Thoracic aorta (tissue), 2 donors: Measurements from ENCODE around the gene FOXF2. TPM values are rescaled to one million over a fixed set of nuclear protein-coding genes. Genes with fewer than 3 reads are reported as not detected.

ENCODE experiments used
- ATAC-seq: fragments of 150-250 bp; one replicate; pipeline ENCODE4 v1.8.0; 2017; ENCODE audit warnings: low read depth; ENCODE audit not compliant: insufficient number of reproducible peaks, low FRiP score
- DNase-seq: peaks from one replicate; pipeline ENCODE4 v3.0.0-alpha.2; 2020; ENCODE audit warnings: low spot score
- H3K27ac ChIP-seq, 2 donors: fragments of 200-600 bp; sonication (generic); 1 replicate in 1 of 2; 2 replicates in 1 of 2; pipeline ENCODE4 v1.5.1; 2016; ENCODE audit warnings: mild to moderate bottlenecking in 2 of 2, moderate library complexity in 2 of 2
- H3K27me3 ChIP-seq: fragments of 200-600 bp; sonication (generic); replicated peaks from 2 replicates; pipeline ENCODE4 v1.6.0; 2016; ENCODE audit warnings: mild to moderate bottlenecking; ENCODE audit not compliant: insufficient read depth
- H3K36me3 ChIP-seq: fragments of 200-600 bp; sonication (generic); one replicate; pipeline ENCODE4 v1.5.1; 2016
- H3K4me1 ChIP-seq, 2 donors: fragments of 200-600 bp; sonication (generic); 1 replicate in 1 of 2; 2 replicates in 1 of 2; pipeline versions ENCODE4 v1.5.1 to v1.6.0; 2016; ENCODE audit warnings: low read depth in 2 of 2, mild to moderate bottlenecking in 1 of 2; ENCODE audit not compliant: control insufficient read depth in 1 of 2
- H3K4me3 ChIP-seq: fragments of 200-600 bp; sonication (generic); 2 replicates; pipeline ENCODE4 v1.5.1; 2016; ENCODE audit warnings: mild to moderate bottlenecking
- H3K9me3 ChIP-seq: fragments of 200-600 bp; sonication (generic); 2 replicates; pipeline ENCODE4 v1.5.1; 2016
- total RNA-seq, 2 donors: library from RNA; depleted of rRNA; stranded (reverse); fragments of >200 nt; gene quantifications; one replicate each; pipeline versions ENCODE4 v1.1.0 to v1.2.3, GENCODE V29; 2016
- TF ChIP-seq, protein P1 (sequence below): fragments of 200-600 bp; sonication (generic); IDR thresholded peaks from one replicate; pipeline ENCODE4 v1.5.1; 2019; ENCODE audit warnings: antibody characterized with exemption

FOXF2 gene
- total RNA-seq, 2 donors from 2014 or later = 0.41 TPM; not detected in 1

DNA sequence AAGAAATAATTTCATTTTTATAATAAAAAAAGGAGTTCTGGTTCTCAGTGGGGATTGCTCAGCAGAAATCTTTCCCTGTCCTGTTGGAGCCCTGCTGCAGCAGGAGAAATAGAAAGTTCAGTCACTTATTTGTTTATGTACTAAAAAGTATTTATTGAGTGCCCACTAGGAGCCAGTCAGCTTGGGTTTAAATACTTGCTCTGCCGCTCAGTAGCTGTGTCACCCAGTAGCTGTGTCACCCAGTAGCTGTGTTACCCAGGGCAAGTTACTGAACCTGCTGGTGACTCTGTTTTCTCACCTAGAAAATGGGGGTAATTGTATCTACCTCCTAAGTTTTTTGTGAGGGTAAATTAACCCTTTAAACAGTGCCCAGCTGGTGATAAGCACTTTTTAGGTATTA lies 32.9 kb downstream of the FOXF2 start:
- ATAC-seq (no peak), DNase-seq (no peak)
- Histone ChIP-seq H3K27me3 (no peaks in the 10 kb centered on the region), H3K4me1 (no peaks in the 10 kb centered on the region), H3K4me3 (no peak overlapping the region), H3K9me3 (peaks cover 7% of the 10 kb centered on the region), H3K27ac (no peak overlapping the region), H3K36me3 (no peaks in the 10 kb centered on the region)
- TF ChIP-seq, protein P1, sequence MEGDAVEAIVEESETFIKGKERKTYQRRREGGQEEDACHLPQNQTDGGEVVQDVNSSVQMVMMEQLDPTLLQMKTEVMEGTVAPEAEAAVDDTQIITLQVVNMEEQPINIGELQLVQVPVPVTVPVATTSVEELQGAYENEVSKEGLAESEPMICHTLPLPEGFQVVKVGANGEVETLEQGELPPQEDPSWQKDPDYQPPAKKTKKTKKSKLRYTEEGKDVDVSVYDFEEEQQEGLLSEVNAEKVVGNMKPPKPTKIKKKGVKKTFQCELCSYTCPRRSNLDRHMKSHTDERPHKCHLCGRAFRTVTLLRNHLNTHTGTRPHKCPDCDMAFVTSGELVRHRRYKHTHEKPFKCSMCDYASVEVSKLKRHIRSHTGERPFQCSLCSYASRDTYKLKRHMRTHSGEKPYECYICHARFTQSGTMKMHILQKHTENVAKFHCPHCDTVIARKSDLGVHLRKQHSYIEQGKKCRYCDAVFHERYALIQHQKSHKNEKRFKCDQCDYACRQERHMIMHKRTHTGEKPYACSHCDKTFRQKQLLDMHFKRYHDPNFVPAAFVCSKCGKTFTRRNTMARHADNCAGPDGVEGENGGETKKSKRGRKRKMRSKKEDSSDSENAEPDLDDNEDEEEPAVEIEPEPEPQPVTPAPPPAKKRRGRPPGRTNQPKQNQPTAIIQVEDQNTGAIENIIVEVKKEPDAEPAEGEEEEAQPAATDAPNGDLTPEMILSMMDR = no peak

DNA sequence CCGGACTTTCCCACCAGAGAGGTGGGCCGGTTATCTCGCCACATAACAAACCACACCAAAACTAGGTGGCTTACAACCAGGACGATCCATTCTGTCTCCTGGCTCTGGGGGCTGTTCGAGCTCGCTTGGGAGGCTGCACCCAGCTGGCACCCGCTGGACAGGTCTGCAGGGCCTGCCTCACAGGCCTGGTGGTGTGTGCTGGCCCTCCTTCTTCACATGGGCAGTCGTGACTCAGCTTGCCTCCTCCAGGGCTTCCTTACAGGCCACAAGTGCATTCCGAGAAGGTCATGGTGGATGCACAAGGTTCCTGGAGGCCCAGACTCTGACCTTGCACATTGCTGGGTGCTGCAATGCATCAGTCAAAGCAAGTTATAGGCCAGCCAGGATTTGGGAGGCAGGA lies 34.2 kb downstream of the FOXF2 start:
- no peak for ATAC-seq
- Histone ChIP-seq H3K36me3 (no peaks in the 10 kb centered on the region), H3K4me1 (no peaks in the 10 kb centered on the region), H3K27me3 (no peaks in the 10 kb centered on the region), H3K9me3 (peaks cover 7% of the 10 kb centered on the region), H3K27ac (no peak overlapping the region), H3K4me3 (no peak overlapping the region)
- no peak for DNase-seq
- TF ChIP-seq, protein P1 = no peak

DNA sequence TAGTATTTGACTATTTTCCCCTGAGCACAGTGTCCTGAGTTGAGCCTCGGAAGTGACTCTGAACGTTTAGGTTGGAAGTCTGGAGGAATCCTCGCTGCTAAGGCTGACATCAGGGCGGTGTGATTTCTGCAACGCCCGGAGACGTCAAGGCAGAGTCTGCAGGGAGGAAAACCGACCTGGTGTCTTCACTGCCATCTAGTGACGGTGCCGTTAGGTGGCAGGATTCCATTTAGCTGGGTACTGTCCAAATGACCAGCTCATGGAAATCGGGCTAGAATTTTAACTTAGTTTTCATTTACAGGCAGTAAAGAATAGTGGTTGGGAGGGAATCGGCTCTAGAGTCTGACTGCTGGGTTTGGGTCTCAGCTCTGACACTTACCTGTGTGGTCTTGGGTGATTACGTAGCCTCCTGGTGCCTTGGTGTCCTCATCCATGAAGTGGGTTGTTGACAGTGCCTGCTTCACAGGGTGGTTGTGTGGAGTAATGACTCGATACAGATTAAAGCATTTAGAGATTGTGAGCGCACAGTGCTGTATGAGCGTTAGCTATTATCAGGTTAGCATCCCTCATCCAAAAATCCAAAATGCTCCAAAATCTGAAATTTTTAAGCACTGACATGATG lies 35.0 kb downstream of the FOXF2 start:
- TF ChIP-seq, protein P1 = no peak
- Histone ChIP-seq H3K36me3 (no peaks in the 10 kb centered on the region), H3K4me1 (no peaks in the 10 kb centered on the region), H3K9me3 (peaks cover 7% of the 10 kb centered on the region), H3K27ac (no peak overlapping the region), H3K27me3 (no peaks in the 10 kb centered on the region), H3K4me3 (no peak overlapping the region)
- no peak for DNase-seq
- no peak for ATAC-seq

DNA sequence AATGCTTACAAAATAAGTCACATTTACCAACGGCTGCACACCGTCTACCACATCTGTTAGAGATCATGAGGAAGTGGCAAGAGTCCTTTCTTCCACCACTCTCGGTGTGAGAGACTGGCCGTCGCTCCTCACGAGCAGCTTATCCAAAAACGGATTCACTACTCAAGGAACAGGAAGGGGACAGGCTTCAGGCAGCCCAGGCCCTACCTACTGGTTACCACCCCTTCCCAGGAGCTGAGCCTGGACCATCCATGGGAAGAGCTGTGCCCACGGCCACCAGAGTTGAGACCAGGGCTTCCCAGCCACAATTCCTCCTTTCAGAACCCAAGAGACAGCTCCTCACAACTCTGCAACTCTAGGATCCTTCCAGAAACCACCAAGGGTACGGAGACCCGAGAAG lies 37.0 kb downstream of the FOXF2 start:
- Histone ChIP-seq H3K27me3 (no peaks in the 10 kb centered on the region), H3K9me3 (peaks cover under 1% of the 10 kb centered on the region), H3K4me3 (no peak overlapping the region), H3K27ac (no peak overlapping the region), H3K4me1 (no peaks in the 10 kb centered on the region), H3K36me3 (no peaks in the 10 kb centered on the region)
- ATAC-seq = no peak
- TF ChIP-seq, protein P1 = no peak
- no peak for DNase-seq

DNA sequence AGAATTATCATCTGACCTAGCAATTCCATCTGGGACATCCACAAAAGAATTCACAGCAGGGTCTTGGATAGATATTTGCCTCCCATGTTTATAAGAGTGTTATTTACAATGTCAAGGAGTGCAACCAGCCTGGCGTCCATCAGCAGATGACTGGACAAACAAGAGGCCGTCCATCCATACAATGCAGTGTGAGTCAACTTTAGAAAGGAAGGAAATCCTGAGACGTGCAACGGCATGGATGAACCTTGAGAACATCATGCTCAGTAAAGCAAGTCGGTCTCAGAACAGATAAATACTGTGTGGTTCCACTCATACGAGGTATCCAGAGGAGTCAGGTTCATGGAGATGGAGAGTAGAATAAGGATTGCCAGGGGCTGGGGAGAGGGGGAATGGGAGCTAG lies 46.4 kb downstream of the FOXF2 start:
- TF ChIP-seq, protein P1 = no peak
- no peaks in the 10 kb centered on the region for H3K27me3 ChIP-seq
- no peak for DNase-seq
- no peak overlapping the region for H3K4me3 ChIP-seq
- no peaks in the 10 kb centered on the region for H3K4me1 ChIP-seq
- no peak for ATAC-seq
- no peak overlapping the region for H3K27ac ChIP-seq
- no peaks in the 10 kb centered on the region for H3K9me3 ChIP-seq
- no peaks in the 10 kb centered on the region for H3K36me3 ChIP-seq
